ENCODE measurements around the gene C8A. TPM values are rescaled to one million over a fixed set of nuclear protein-coding genes. Genes with fewer than 3 reads are reported as not detected.

The C8A gene
- total and polyA plus RNA-seq, 2 donors (not counting 1 experiment from before 2014, with no cell fraction given) = not detected

DNA sequence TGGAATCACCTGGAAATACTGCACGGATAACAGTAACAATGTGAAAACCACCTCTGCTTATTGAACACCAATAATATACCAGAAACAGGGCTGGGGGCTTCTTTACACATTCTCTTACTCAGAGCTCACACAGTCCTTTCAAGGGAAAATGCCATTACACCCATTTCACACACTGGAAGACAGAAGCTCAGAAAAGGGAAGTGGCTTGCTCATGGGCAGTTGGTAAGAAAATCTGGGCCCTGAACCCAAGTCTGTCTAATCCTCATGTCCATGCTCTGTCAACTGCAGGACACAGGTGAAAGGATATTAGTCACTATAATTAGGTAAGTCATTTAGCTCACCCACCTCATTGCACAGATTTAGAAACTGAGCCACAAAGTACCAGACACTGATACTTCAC, 18.6 kb downstream of the C8A start:
- H3K4me2 ChIP-seq (ENCODE audit: extremely low read depth, insufficient read depth, low read length) = no peak overlapping the region
- H3K36me3 ChIP-seq (ENCODE audit: control insufficient read depth, insufficient read depth, low read length) = no peaks in the 10 kb centered on the region
- no peak for DNase-seq (ENCODE audit: low read depth in 2 of 2)
- TF ChIP-seq CTCF (conservative IDR thresholded peaks at IDR 0.05 in 1 of 2, IDR thresholded peaks at IDR 0.05 in 1 of 2; ENCODE audit: low read depth in 1 of 2, low read length in 2 of 2) (no peak), EZH2 (IDR thresholded peaks at IDR 0.05; ENCODE audit: low read length, missing control alignments) (no peak)
- H3K9me3 ChIP-seq (ENCODE audit: control insufficient read depth, insufficient read depth, low read depth, low read length) = no peaks in the 10 kb centered on the region
- no peaks in the 10 kb centered on the region for H3K27me3 ChIP-seq (ENCODE audit: control insufficient read depth, insufficient read depth, low read length)
- H3K4me3 ChIP-seq (replicated peaks in 1 of 4; ENCODE audit: control extremely low read depth in 1 of 4, insufficient read depth in 1 of 4, low read depth in 3 of 4, low read length in 4 of 4) = no peak overlapping the region
- no peaks in the 10 kb centered on the region for H4K20me1 ChIP-seq (ENCODE audit: control insufficient read depth, extremely low read depth, insufficient read depth, low read length)
- H3K27ac ChIP-seq (ENCODE audit: insufficient read depth, low read length) = no peak overlapping the region
- H3K79me2 ChIP-seq (ENCODE audit: control insufficient read depth, insufficient read depth, low read length) = no peaks in the 10 kb centered on the region
- H2AFZ ChIP-seq (ENCODE audit: low read length) = no peak overlapping the region
- no peaks in the 10 kb centered on the region for H3K4me1 ChIP-seq (ENCODE audit: control insufficient read depth, extremely low read depth, insufficient read depth, low read length)
- no peak overlapping the region for H3K9ac ChIP-seq (ENCODE audit: insufficient read depth, low read length)

DNA sequence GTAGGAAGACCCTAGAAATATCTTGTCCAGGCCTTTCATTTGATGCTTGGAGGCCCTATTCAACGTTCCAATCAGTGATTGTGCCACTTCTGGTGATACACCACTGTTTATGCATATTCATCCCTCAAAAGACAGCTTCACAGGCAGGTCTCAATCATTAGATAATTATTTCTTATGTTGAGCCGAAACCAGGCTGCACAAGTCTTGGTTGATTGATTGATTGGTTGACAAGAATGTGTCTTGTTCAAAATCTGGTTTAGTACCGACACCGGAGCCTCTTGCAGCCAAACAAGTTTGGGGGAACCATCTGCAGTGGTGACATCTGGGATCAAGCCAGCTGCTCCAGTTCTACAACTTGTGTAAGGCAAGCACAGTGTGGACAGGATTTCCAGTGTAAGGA, 20.1 kb downstream of the C8A start:
- Histone ChIP-seq H3K79me2 (ENCODE audit: control insufficient read depth, insufficient read depth, low read length) (no peaks in the 10 kb centered on the region), H3K36me3 (ENCODE audit: control insufficient read depth, insufficient read depth, low read length) (no peaks in the 10 kb centered on the region), H3K4me2 (ENCODE audit: extremely low read depth, insufficient read depth, low read length) (no peak overlapping the region), H3K4me3 (replicated peaks in 1 of 4; ENCODE audit: control extremely low read depth in 1 of 4, insufficient read depth in 1 of 4, low read depth in 3 of 4, low read length in 4 of 4) (no peak overlapping the region), H3K4me1 (ENCODE audit: control insufficient read depth, extremely low read depth, insufficient read depth, low read length) (no peaks in the 10 kb centered on the region), H3K9me3 (ENCODE audit: control insufficient read depth, insufficient read depth, low read depth, low read length) (no peaks in the 10 kb centered on the region), H2AFZ (ENCODE audit: low read length) (no peak overlapping the region), H3K9ac (ENCODE audit: insufficient read depth, low read length) (no peak overlapping the region), H3K27ac (ENCODE audit: insufficient read depth, low read length) (no peak overlapping the region), H4K20me1 (ENCODE audit: control insufficient read depth, extremely low read depth, insufficient read depth, low read length) (no peaks in the 10 kb centered on the region), H3K27me3 (ENCODE audit: control insufficient read depth, insufficient read depth, low read length) (no peaks in the 10 kb centered on the region)
- DNase-seq (ENCODE audit: low read depth in 2 of 2) = no peak
- no peak for TF ChIP-seq EZH2 (IDR thresholded peaks at IDR 0.05; ENCODE audit: low read length, missing control alignments)
- no peak for TF ChIP-seq CTCF (conservative IDR thresholded peaks at IDR 0.05 in 1 of 2, IDR thresholded peaks at IDR 0.05 in 1 of 2; ENCODE audit: low read depth in 1 of 2, low read length in 2 of 2)

DNA sequence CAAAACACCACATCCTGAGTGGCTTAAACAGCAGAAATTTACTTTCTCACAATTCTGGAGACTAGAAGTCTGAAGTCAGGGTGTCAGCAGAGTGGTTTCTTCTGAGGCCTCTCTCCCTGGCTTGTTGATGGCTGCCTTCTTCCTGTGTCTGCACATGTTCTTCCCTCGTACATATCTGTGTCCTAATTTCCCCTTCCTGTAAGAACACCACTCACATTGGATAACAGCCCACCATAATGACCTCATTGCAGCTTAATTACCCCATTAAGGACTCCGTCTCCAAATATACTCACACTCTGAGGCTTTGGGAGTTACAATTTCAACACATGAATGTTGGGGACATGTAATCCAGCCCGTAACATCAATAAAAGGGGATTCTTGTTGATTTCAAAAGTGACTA, 23.4 kb downstream of the C8A start:
- H3K4me3 ChIP-seq (replicated peaks in 1 of 4; ENCODE audit: control extremely low read depth in 1 of 4, insufficient read depth in 1 of 4, low read depth in 3 of 4, low read length in 4 of 4) = no peak overlapping the region
- H3K79me2 ChIP-seq (ENCODE audit: control insufficient read depth, insufficient read depth, low read length) = no peaks in the 10 kb centered on the region
- no peaks in the 10 kb centered on the region for H3K9me3 ChIP-seq (ENCODE audit: control insufficient read depth, insufficient read depth, low read depth, low read length)
- H4K20me1 ChIP-seq (ENCODE audit: control insufficient read depth, extremely low read depth, insufficient read depth, low read length) = no peaks in the 10 kb centered on the region
- peak overlapping the region; percentile 40 for H2AFZ ChIP-seq (ENCODE audit: low read length)
- no peak overlapping the region for H3K27ac ChIP-seq (ENCODE audit: insufficient read depth, low read length)
- no peaks in the 10 kb centered on the region for H3K4me1 ChIP-seq (ENCODE audit: control insufficient read depth, extremely low read depth, insufficient read depth, low read length)
- no peak for TF ChIP-seq EZH2 (IDR thresholded peaks at IDR 0.05; ENCODE audit: low read length, missing control alignments)
- TF ChIP-seq CTCF (conservative IDR thresholded peaks at IDR 0.05 in 1 of 2, IDR thresholded peaks at IDR 0.05 in 1 of 2; ENCODE audit: low read depth in 1 of 2, low read length in 2 of 2) = no peak
- no peaks in the 10 kb centered on the region for H3K27me3 ChIP-seq (ENCODE audit: control insufficient read depth, insufficient read depth, low read length)
- H3K36me3 ChIP-seq (ENCODE audit: control insufficient read depth, insufficient read depth, low read length) = no peaks in the 10 kb centered on the region
- no peak overlapping the region for H3K4me2 ChIP-seq (ENCODE audit: extremely low read depth, insufficient read depth, low read length)
- H3K9ac ChIP-seq (ENCODE audit: insufficient read depth, low read length) = no peak overlapping the region
- DNase-seq (ENCODE audit: low read depth in 2 of 2) = peak in 1 of 2 donors; percentile 13

Measured in fibroblast of lung (primary cell).